ENCODE measurements around the gene ST3GAL4.

The ST3GAL4 gene

GRCh38 chr11:126357055-126357962 is 1.8 kb downstream of the ST3GAL4 start:
- TF ChIP-seq TCF12 (IDR thresholded peaks at IDR 0.05; ENCODE audit: low read depth), result no peak
- TF ChIP-seq EGR1 (IDR thresholded peaks at IDR 0.05), result no peak
- TF ChIP-seq CREB1 (IDR thresholded peaks at IDR 0.05; ENCODE audit: low read depth), result no peak
- no peak for TF ChIP-seq CEBPB (IDR thresholded peaks at IDR 0.05)
- TF ChIP-seq EP300 (IDR thresholded peaks at IDR 0.05; ENCODE audit: borderline replicate concordance), result no peak

- TF ChIP-seq NFIC (IDR thresholded peaks at IDR 0.05) (no peak), FOXM1 (IDR thresholded peaks at IDR 0.05; ENCODE audit: borderline replicate concordance, low read depth) (no peak), MAX (IDR thresholded peaks at IDR 0.05) (no peak), TAF1 (IDR thresholded peaks at IDR 0.05; ENCODE audit: low read depth) (no peak), CREB1 (IDR thresholded peaks at IDR 0.05; ENCODE audit: low read depth) (no peak), CEBPB (IDR thresholded peaks at IDR 0.05) (no peak), TCF12 (IDR thresholded peaks at IDR 0.05; ENCODE audit: low read depth) (no peak)
Observed at GRCh38 chr11:126357969-126358762, 2.7 kb downstream of the ST3GAL4 start.

GRCh38 chr11:126358763-126359160 is 3.3 kb downstream of the ST3GAL4 start:
- TF ChIP-seq YY1 (IDR thresholded peaks at IDR 0.05; ENCODE audit: low read depth), result no peak
- TF ChIP-seq RAD21 (IDR thresholded peaks at IDR 0.05; ENCODE audit: low read depth), result no peak
- TF ChIP-seq TEAD4 (IDR thresholded peaks at IDR 0.05), result no peak
- no peak for TF ChIP-seq CREB1 (IDR thresholded peaks at IDR 0.05; ENCODE audit: low read depth)
- no peak for TF ChIP-seq USF1 (IDR thresholded peaks at IDR 0.05)
- TF ChIP-seq ZBTB7A (IDR thresholded peaks at IDR 0.05; ENCODE audit: low read depth), result no peak
- no peak for TF ChIP-seq CEBPB (IDR thresholded peaks at IDR 0.05)
- TF ChIP-seq NFIC (IDR thresholded peaks at IDR 0.05), result no peak
- TF ChIP-seq REST (IDR thresholded peaks at IDR 0.05; ENCODE audit: low read depth), result no peak
- no peak for TF ChIP-seq FOXM1 (IDR thresholded peaks at IDR 0.05; ENCODE audit: borderline replicate concordance, low read depth)
- TF ChIP-seq TAF1 (IDR thresholded peaks at IDR 0.05; ENCODE audit: low read depth), result no peak
- TF ChIP-seq MAX (IDR thresholded peaks at IDR 0.05), result no peak
- TF ChIP-seq TCF12 (IDR thresholded peaks at IDR 0.05; ENCODE audit: low read depth), result no peak
- TF ChIP-seq EP300 (IDR thresholded peaks at IDR 0.05; ENCODE audit: borderline replicate concordance), result no peak
- TF ChIP-seq EGR1 (IDR thresholded peaks at IDR 0.05), result no peak

GRCh38 chr11:126359431-126360048 is 4.1 kb downstream of the ST3GAL4 start:
- TF ChIP-seq ZBTB7A (IDR thresholded peaks at IDR 0.05; ENCODE audit: low read depth) (no peak), YY1 (IDR thresholded peaks at IDR 0.05; ENCODE audit: low read depth) (no peak), EP300 (IDR thresholded peaks at IDR 0.05; ENCODE audit: borderline replicate concordance) (no peak), REST (IDR thresholded peaks at IDR 0.05; ENCODE audit: low read depth) (no peak), EGR1 (IDR thresholded peaks at IDR 0.05) (no peak), FOXM1 (IDR thresholded peaks at IDR 0.05; ENCODE audit: borderline replicate concordance, low read depth) (no peak), TAF1 (IDR thresholded peaks at IDR 0.05; ENCODE audit: low read depth) (no peak), USF1 (IDR thresholded peaks at IDR 0.05) (no peak), RAD21 (IDR thresholded peaks at IDR 0.05; ENCODE audit: low read depth) (no peak), TEAD4 (IDR thresholded peaks at IDR 0.05) (no peak), CREB1 (IDR thresholded peaks at IDR 0.05; ENCODE audit: low read depth) (no peak), TCF12 (IDR thresholded peaks at IDR 0.05; ENCODE audit: low read depth) (no peak), NFIC (IDR thresholded peaks at IDR 0.05) (no peak), CEBPB (IDR thresholded peaks at IDR 0.05) (no peak), MAX (IDR thresholded peaks at IDR 0.05) (no peak)

Data from Ishikawa (cell line).